Endodermal cell (in vitro differentiated cells): Measurements from ENCODE around the gene NEDD4L. TPM values are rescaled to one million over a fixed set of nuclear protein-coding genes. Genes with fewer than 3 reads are reported as not detected.
A peak's percentile ranks its signal among the peaks of the same experiment; 100 is the strongest.

Experiments
- DNase-seq: peaks from one replicate; pipeline ENCODE4 v3.0.0-alpha.2; 2017
- H3K27ac ChIP-seq: 2 replicates; pipeline ENCODE4 v1.5.1; 2013; ENCODE audit warnings: mild to moderate bottlenecking, low read depth, low read length, moderate library complexity
- H3K27me3 ChIP-seq: 2 replicates; pipeline ENCODE4 v1.6.1; 2013; ENCODE audit warnings: mild to moderate bottlenecking, low read length, moderate library complexity; ENCODE audit not compliant: insufficient read depth, control insufficient read depth, poor library complexity, severe bottlenecking
- H3K36me3 ChIP-seq: 2 replicates; pipeline ENCODE4 v1.7.0; 2013; ENCODE audit warnings: mild to moderate bottlenecking, low read length, moderate library complexity; ENCODE audit not compliant: control insufficient read depth, insufficient read depth
- H3K4me1 ChIP-seq: one replicate; pipeline ENCODE4 v1.7.0; 2013; ENCODE audit warnings: low read length; ENCODE audit not compliant: control insufficient read depth, insufficient read depth
- H3K4me3 ChIP-seq: 2 replicates; pipeline ENCODE4 v1.5.1; 2013; ENCODE audit warnings: mild to moderate bottlenecking, low read length, moderate library complexity
- H3K9ac ChIP-seq: 2 replicates; pipeline ENCODE4 v1.6.1; 2013; ENCODE audit warnings: mild to moderate bottlenecking, low read length, moderate library complexity; ENCODE audit not compliant: poor library complexity, severe bottlenecking; ENCODE audit errors: extremely low read depth
- H3K9me3 ChIP-seq: 2 replicates; pipeline ENCODE4 v1.6.1; 2013; ENCODE audit warnings: mild to moderate bottlenecking, low read length, moderate library complexity; ENCODE audit not compliant: control insufficient read depth
- H3K27ac Mint-ChIP-seq: 2 replicates; pipeline ENCODE4 v1.8.0; 2020; ENCODE audit warnings: mixed read lengths
- H3K27me3 Mint-ChIP-seq: 2 replicates; pipeline ENCODE4 v1.8.0; 2021; ENCODE audit warnings: mild to moderate bottlenecking, mixed read lengths; ENCODE audit not compliant: insufficient read depth
- H3K36me3 Mint-ChIP-seq: 2 replicates; pipeline ENCODE4 v1.8.0; 2020; ENCODE audit warnings: low read depth, mixed read lengths
- H3K4me1 Mint-ChIP-seq: 2 replicates; pipeline ENCODE4 v1.8.0; 2020; ENCODE audit warnings: mixed read lengths
- H3K4me3 Mint-ChIP-seq: 2 replicates; pipeline ENCODE4 v1.8.0; 2020; ENCODE audit warnings: mild to moderate bottlenecking, moderate library complexity, mixed read lengths
- H3K9me3 Mint-ChIP-seq: 2 replicates; pipeline ENCODE4 v1.8.0; 2020; ENCODE audit warnings: mild to moderate bottlenecking, mixed read lengths
- CTCF ChIP-seq: fragments of 200-600 bp; sonication (generic); conservative IDR thresholded peaks from 2 replicates; pipeline ENCODE4 v1.5.0; 2021; ENCODE audit warnings: antibody characterized with exemption, mild to moderate bottlenecking
- WGBS, 2 experiments: methylation state at CpG; one replicate each; pipeline versions ENCODE4 v1.1.5 to v1.1.7; 2013; ENCODE audit warnings: missing lambda C conversion rate in 2 of 2, mixed read lengths in 1 of 2; ENCODE audit not compliant: insufficient coverage in 1 of 2, insufficient read length in 1 of 2; 5-methylcytosine and 5-hydroxymethylcytosine counted together
- total RNA-seq, 2 donors: library from RNA; stranded (reverse); fragmentation: NEBNext Ultra II Directional in 1 of 2; extraction: Animal tissue kit (Norgen Biotek cat#: 25700) in 1 of 2; gene quantifications; 2 replicates in 1 of 2; 3 replicates in 1 of 2; pipeline ENCODE4 v1.2.1, GENCODE V29; 2021

The NEDD4L gene
- total RNA-seq, 2 donors from 2014 or later: 70.5 to 75.3 TPM

GRCh38 chr18:58396144-58396543, 352.1 kb downstream of the NEDD4L start:
- H3K9me3 ChIP-seq: no peaks in the 10 kb centered on the region
- no peaks in the 10 kb centered on the region for H3K4me1 ChIP-seq
- H3K27me3 Mint-ChIP-seq: no peaks in the 10 kb centered on the region
- no peak overlapping the region for H3K27ac ChIP-seq
- no peak overlapping the region for H3K27ac Mint-ChIP-seq
- no peaks in the 10 kb centered on the region for H3K27me3 ChIP-seq
- DNase-seq: peak; percentile 27
- 95 to 96% methylated on average over 5 to 10 of the region's 10 CpGs for WGBS, 2 experiments
- H3K36me3 ChIP-seq: peaks cover 43% of the 10 kb centered on the region
- H3K9me3 Mint-ChIP-seq: no peaks in the 10 kb centered on the region
- no peak overlapping the region for H3K4me3 Mint-ChIP-seq
- TF ChIP-seq CTCF: no peak
- H3K4me1 Mint-ChIP-seq: no peaks in the 10 kb centered on the region
- no peak overlapping the region for H3K4me3 ChIP-seq
- no peak overlapping the region for H3K9ac ChIP-seq
- H3K36me3 Mint-ChIP-seq: peaks cover 25% of the 10 kb centered on the region

- TF ChIP-seq CTCF: no peak
- 85 to 100% methylated on average over 3 of the region's 3 CpGs for WGBS, 2 experiments
- H3K9me3 Mint-ChIP-seq: no peaks in the 10 kb centered on the region
These were observed 352.9 kb downstream of the NEDD4L start for GRCh38 chr18:58396966-58397365.

GRCh38 chr18:58397385-58398132, 353.5 kb downstream of the NEDD4L start:
- no peak overlapping the region for H3K4me3 Mint-ChIP-seq
- WGBS, 2 experiments: 89 to 96% methylated on average over 8 to 9 of the region's 9 CpGs
- Histone ChIP-seq H3K9ac (no peak overlapping the region), H3K27ac (no peak overlapping the region), H3K4me3 (no peak overlapping the region), H3K27me3 (no peaks in the 10 kb centered on the region), H3K9me3 (no peaks in the 10 kb centered on the region), H3K4me1 (no peaks in the 10 kb centered on the region), H3K36me3 (peaks cover 33% of the 10 kb centered on the region)
- H3K9me3 Mint-ChIP-seq: no peaks in the 10 kb centered on the region
- H3K36me3 Mint-ChIP-seq: peaks cover 14% of the 10 kb centered on the region
- no peaks in the 10 kb centered on the region for H3K27me3 Mint-ChIP-seq
- no peak overlapping the region for H3K27ac Mint-ChIP-seq
- peak; percentile 17 for DNase-seq
- TF ChIP-seq CTCF: no peak
- no peaks in the 10 kb centered on the region for H3K4me1 Mint-ChIP-seq

More at GRCh38 chr18:58396966-58397365, 352.9 kb downstream of the NEDD4L start:
- H3K4me3 ChIP-seq: no peak overlapping the region
- peaks cover 38% of the 10 kb centered on the region for H3K36me3 ChIP-seq
- no peaks in the 10 kb centered on the region for H3K27me3 ChIP-seq
- Mint-ChIP-seq H3K4me3 (no peak overlapping the region), H3K27me3 (no peaks in the 10 kb centered on the region), H3K36me3 (peaks cover 17% of the 10 kb centered on the region), H3K27ac (no peak overlapping the region), H3K4me1 (no peaks in the 10 kb centered on the region)
- H3K9ac ChIP-seq: no peak overlapping the region
- DNase-seq: no peak
- no peak overlapping the region for H3K27ac ChIP-seq
- H3K4me1 ChIP-seq: no peaks in the 10 kb centered on the region
- H3K9me3 ChIP-seq: no peaks in the 10 kb centered on the region
